ENCODE data around the gene HSPA1A. TPM values are rescaled to one million over a fixed set of nuclear protein-coding genes. Genes with fewer than 3 reads are reported as not detected.
"Not testable (repeated sequence)": the region's sequence is repeated elsewhere in the genome, so short reads cannot be mapped to it uniquely, and the experiment has no call there.

Gene HSPA1A
- total RNA-seq, 2 experiments from 2014 or later, result 8.1 to 9.8 TPM

DNA sequence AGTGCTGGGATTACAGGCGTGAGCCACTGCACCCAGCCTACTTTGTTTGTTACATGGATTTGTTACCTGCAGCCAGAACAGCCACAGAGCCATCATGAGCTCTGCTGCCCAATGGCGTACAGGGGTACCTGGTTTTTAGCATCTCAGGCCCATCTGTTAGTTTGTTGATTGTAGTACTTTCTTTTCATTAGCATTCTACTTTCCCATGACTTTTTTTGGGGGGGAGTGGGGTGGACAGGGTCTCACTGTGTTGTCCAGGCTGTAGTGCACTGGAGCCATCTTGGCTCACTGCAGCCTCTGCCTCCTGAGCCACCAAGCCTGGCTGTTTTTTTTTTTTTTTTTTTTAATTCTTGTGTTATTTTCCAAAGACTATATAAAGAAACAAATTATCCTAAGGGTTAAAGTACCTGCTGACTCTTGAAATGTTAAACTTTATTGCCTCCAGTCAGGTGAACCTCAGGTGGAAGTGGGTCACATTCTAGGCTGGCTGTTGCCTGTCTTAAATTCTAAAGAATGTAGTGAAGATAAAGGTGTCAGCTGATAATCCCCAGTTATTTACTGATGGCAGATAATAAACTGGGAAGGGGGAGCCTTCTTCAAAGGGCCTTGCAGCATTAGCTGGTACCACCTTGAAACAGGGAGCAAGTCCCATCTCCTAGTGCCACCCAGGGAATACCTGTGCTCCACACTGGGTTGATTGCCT lies 32.1 kb downstream of the HSPA1A start:
- ATAC-seq (ENCODE audit: poor library complexity), result no peak
- H3K27ac Mint-ChIP-seq, result no peak overlapping the region
- H3K36me3 Mint-ChIP-seq (ENCODE audit: low read depth), result peaks cover 6% of the 10 kb centered on the region

DNA sequence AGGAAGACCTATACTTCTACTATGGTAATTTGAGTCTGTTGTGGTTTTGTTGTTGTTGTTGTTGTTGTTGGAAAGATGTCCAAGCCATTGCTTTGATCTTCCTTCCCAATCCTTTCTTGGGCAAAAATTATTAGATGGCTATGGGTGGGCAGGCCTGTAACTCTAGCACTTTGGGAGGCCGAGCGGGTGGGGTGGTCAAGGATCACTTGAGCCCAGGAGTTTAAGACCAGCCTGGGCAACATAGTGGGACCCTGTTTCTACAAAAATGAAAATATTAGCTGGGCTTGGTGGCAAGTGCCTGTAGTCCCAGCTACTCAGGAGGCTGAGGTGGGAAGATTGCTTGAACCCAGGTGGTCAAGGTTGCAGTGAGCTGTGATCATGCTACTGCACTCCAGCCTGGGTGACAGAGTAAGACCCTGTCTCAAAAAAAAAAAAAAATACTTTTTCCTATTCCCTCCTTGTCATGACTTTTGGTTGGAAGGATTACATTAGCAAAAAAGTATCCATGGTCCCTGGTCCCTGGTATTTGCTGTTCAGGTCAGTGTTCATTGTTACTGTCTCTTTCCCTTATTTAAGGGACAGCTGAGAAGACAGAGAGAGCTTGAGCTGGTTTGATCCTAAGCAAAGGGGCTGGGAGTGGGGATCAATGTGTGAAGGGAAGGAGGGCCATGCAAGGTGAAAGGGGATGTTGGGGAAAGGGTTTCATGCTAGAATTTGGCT lies 35.6 kb downstream of the HSPA1A start:
- ChIA-PET POLR2A (no interaction called here), CTCF (no interaction called here)
- Histone ChIP-seq H3K9me3 (ENCODE audit: control insufficient read depth in 1 of 2, insufficient read depth in 1 of 2, low read length in 2 of 2) (no peaks in the 10 kb centered on the region), H3K27me3 (ENCODE audit: control insufficient read depth in 1 of 2, insufficient read depth in 2 of 2, low read length in 2 of 2) (no peaks in the 10 kb centered on the region), H3K27ac (ENCODE audit: low read depth in 1 of 2, low read length in 2 of 2) (no peak overlapping the region), H3K4me3 (ENCODE audit: low read length) (no peak overlapping the region), H3K36me3 (ENCODE audit: insufficient read depth, low read length) (no peaks in the 10 kb centered on the region), H3K4me1 (ENCODE audit: insufficient read depth, low read length) (no peaks in the 10 kb centered on the region)
- Mint-ChIP-seq H3K27ac (no peak overlapping the region), H3K4me1 (ENCODE audit: low read depth) (no peaks in the 10 kb centered on the region), H3K4me3 (no peak overlapping the region), H3K9me3 (no peaks in the 10 kb centered on the region), H3K36me3 (ENCODE audit: low read depth) (no peaks in the 10 kb centered on the region), H3K27me3 (no peaks in the 10 kb centered on the region)
- no peak for ATAC-seq (ENCODE audit: poor library complexity)
- TF ChIP-seq, protein P1, sequence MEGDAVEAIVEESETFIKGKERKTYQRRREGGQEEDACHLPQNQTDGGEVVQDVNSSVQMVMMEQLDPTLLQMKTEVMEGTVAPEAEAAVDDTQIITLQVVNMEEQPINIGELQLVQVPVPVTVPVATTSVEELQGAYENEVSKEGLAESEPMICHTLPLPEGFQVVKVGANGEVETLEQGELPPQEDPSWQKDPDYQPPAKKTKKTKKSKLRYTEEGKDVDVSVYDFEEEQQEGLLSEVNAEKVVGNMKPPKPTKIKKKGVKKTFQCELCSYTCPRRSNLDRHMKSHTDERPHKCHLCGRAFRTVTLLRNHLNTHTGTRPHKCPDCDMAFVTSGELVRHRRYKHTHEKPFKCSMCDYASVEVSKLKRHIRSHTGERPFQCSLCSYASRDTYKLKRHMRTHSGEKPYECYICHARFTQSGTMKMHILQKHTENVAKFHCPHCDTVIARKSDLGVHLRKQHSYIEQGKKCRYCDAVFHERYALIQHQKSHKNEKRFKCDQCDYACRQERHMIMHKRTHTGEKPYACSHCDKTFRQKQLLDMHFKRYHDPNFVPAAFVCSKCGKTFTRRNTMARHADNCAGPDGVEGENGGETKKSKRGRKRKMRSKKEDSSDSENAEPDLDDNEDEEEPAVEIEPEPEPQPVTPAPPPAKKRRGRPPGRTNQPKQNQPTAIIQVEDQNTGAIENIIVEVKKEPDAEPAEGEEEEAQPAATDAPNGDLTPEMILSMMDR (IDR thresholded peaks at IDR 0.05), result no peak
- no peak for DNase-seq
- intact Hi-C loops (cut with DNase I, micrococcal nuclease), result no loop called here

More for the DNA sequence above, 32.1 kb downstream of the HSPA1A start:
- intact Hi-C loops (cut with DNase I, micrococcal nuclease), result no loop called here
- H3K4me1 ChIP-seq (ENCODE audit: insufficient read depth, low read length), result no peaks in the 10 kb centered on the region
- DNase-seq, result no peak
- POLR2A ChIA-PET, result no interaction called here
- H3K9me3 ChIP-seq (ENCODE audit: control insufficient read depth in 1 of 2, insufficient read depth in 1 of 2, low read length in 2 of 2), result no peaks in the 10 kb centered on the region
- Mint-ChIP-seq H3K9me3 (no peaks in the 10 kb centered on the region), H3K4me3 (no peak overlapping the region), H3K27me3 (no peaks in the 10 kb centered on the region), H3K4me1 (ENCODE audit: low read depth) (no peaks in the 10 kb centered on the region)
- H3K27ac ChIP-seq (ENCODE audit: low read depth in 1 of 2, low read length in 2 of 2), result no peak overlapping the region
- no peaks in the 10 kb centered on the region for H3K27me3 ChIP-seq (ENCODE audit: control insufficient read depth in 1 of 2, insufficient read depth in 2 of 2, low read length in 2 of 2)
- H3K4me3 ChIP-seq (ENCODE audit: low read length), result no peak overlapping the region
- CTCF ChIA-PET, result no interaction called here
- TF ChIP-seq, protein P1 (IDR thresholded peaks at IDR 0.05), result no peak
- H3K36me3 ChIP-seq (ENCODE audit: insufficient read depth, low read length), result peaks cover 8% of the 10 kb centered on the region

DNA sequence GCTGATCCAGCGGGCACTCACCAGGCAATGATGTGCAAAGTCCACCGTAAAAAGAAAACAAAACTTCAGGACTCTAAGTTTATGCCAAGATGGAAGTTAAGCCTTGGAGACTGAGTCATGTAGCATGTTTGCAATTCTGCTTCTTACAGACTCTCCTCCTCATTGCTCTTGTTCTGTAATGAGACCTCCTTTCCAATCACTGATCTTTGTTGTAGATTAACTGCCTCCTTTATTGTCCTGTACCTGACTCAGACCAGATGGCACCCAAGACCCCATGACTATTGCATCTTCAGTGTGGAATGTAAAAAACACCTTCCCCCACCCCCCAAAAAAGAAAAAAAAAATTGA lies 36.1 kb downstream of the HSPA1A start:
- H3K27ac ChIP-seq (ENCODE audit: low read depth in 1 of 2, low read length in 2 of 2), result no peak overlapping the region
- H3K4me1 ChIP-seq (ENCODE audit: insufficient read depth, low read length), result no peaks in the 10 kb centered on the region
- no peaks in the 10 kb centered on the region for H3K9me3 Mint-ChIP-seq
- TF ChIP-seq, protein P1 (IDR thresholded peaks at IDR 0.05), result no peak
- H3K27me3 ChIP-seq (ENCODE audit: control insufficient read depth in 1 of 2, insufficient read depth in 2 of 2, low read length in 2 of 2), result no peaks in the 10 kb centered on the region
- H3K27me3 Mint-ChIP-seq, result no peaks in the 10 kb centered on the region
- no peaks in the 10 kb centered on the region for H3K36me3 ChIP-seq (ENCODE audit: insufficient read depth, low read length)
- no peaks in the 10 kb centered on the region for H3K4me1 Mint-ChIP-seq (ENCODE audit: low read depth)
- POLR2A ChIA-PET, result no interaction called here
- DNase-seq (no peak), ATAC-seq (ENCODE audit: poor library complexity) (no peak)
- no peaks in the 10 kb centered on the region for H3K9me3 ChIP-seq (ENCODE audit: control insufficient read depth in 1 of 2, insufficient read depth in 1 of 2, low read length in 2 of 2)
- no peak overlapping the region for H3K27ac Mint-ChIP-seq
- CTCF ChIA-PET, result no interaction called here
- intact Hi-C loops (cut with DNase I, micrococcal nuclease), result no loop called here
- H3K4me3 ChIP-seq (ENCODE audit: low read length), result no peak overlapping the region
- no peaks in the 10 kb centered on the region for H3K36me3 Mint-ChIP-seq (ENCODE audit: low read depth)
- H3K4me3 Mint-ChIP-seq, result no peak overlapping the region

DNA sequence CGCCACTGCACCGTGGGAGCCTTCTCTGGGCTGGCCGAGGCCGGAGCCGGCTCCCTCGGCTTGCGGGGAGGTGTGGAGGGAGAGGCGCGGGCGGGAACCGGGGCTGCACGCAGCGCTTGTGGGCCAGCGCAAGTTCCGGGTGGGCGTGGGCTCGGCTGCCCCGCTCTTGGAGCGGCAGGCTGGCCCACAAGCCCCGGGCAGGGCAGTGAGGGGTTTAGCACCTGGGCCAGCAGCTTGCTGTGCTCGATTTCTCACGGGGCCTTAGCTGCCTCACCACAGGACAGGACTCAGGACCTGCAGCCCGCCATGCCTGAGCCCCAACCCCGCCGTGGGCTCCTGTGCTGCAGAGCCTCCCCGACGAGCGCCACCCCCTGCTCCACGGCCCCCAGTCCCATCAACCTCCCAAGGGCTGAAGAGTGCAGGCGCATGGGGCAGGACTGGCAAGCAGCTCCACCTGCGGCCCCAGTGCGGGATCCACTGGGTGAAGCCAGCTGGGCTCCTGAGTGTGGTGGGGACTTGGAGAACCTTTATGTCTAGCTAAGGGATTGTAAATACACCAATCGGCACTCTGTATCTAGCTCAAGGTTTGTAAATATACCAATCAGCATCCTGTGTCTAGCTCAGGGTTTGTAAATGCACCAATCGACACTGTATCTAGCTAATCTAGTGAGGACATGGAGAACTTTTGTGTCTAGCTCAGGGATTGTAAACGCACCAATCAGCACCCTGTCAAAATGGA lies 36.8 kb downstream of the HSPA1A start:
- CTCF ChIA-PET, DNase-seq: not testable (repeated sequence)

DNA sequence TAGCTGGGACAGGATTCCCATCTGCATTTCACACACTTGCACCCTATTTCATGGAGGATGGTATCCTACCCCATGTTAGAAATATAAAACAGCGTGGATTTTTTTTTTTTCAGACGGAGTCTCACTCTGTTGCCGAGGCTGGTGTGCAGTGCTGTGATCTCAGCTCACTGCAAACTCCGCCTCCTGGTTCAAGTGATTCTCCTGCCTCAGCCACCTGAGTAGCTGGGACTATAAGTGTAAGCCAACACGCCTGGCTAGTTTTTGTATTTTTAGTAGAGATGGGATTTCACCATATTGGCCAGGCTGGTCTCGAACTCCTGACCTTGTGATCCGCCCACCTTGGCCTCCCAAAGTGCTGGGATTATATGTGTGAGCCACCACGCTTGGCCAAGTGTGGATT lies 42.4 kb downstream of the HSPA1A start:
- POLR2A ChIA-PET, H3K27ac Mint-ChIP-seq: not testable (repeated sequence)

More for the DNA sequence above, 36.8 kb downstream of the HSPA1A start:
- H3K36me3 Mint-ChIP-seq (ENCODE audit: low read depth); H3K4me3 Mint-ChIP-seq; H3K9me3 ChIP-seq (ENCODE audit: control insufficient read depth in 1 of 2, insufficient read depth in 1 of 2, low read length in 2 of 2); H3K27ac ChIP-seq (ENCODE audit: low read depth in 1 of 2, low read length in 2 of 2); H3K4me3 ChIP-seq (ENCODE audit: low read length); POLR2A ChIA-PET; H3K36me3 ChIP-seq (ENCODE audit: insufficient read depth, low read length); H3K27me3 Mint-ChIP-seq; H3K4me1 ChIP-seq (ENCODE audit: insufficient read depth, low read length); intact Hi-C loops (cut with DNase I, micrococcal nuclease); H3K27me3 ChIP-seq (ENCODE audit: control insufficient read depth in 1 of 2, insufficient read depth in 2 of 2, low read length in 2 of 2); H3K27ac Mint-ChIP-seq; H3K9me3 Mint-ChIP-seq; H3K4me1 Mint-ChIP-seq (ENCODE audit: low read depth); ATAC-seq (ENCODE audit: poor library complexity): not testable (repeated sequence)

More for the DNA sequence above, 42.4 kb downstream of the HSPA1A start:
- ATAC-seq (ENCODE audit: poor library complexity); H3K27me3 Mint-ChIP-seq; H3K27ac ChIP-seq (ENCODE audit: low read depth in 1 of 2, low read length in 2 of 2); CTCF ChIA-PET; DNase-seq; H3K4me3 Mint-ChIP-seq; intact Hi-C loops (cut with DNase I, micrococcal nuclease); H3K9me3 Mint-ChIP-seq; H3K27me3 ChIP-seq (ENCODE audit: control insufficient read depth in 1 of 2, insufficient read depth in 2 of 2, low read length in 2 of 2); H3K9me3 ChIP-seq (ENCODE audit: control insufficient read depth in 1 of 2, insufficient read depth in 1 of 2, low read length in 2 of 2); H3K4me3 ChIP-seq (ENCODE audit: low read length): not testable (repeated sequence)
- peaks cover 16% of the 10 kb centered on the region for H3K4me1 ChIP-seq (ENCODE audit: insufficient read depth, low read length)
- peaks cover 39% of the 10 kb centered on the region for H3K36me3 ChIP-seq (ENCODE audit: insufficient read depth, low read length)
- Mint-ChIP-seq H3K36me3 (ENCODE audit: low read depth) (peaks cover 34% of the 10 kb centered on the region), H3K4me1 (ENCODE audit: low read depth) (peaks cover 16% of the 10 kb centered on the region)
